Rectal smooth muscle tissue (tissue), 1 donor: ENCODE results near the gene DENND1A.

Source experiments
- H3K27ac ChIP-seq: one replicate; pipeline ENCODE4 v1.7.0; 2013; ENCODE audit warnings: low read depth, low read length, inconsistent platforms
- H3K27me3 ChIP-seq: one replicate; pipeline ENCODE4 v1.7.0; 2013; ENCODE audit warnings: low read length; ENCODE audit not compliant: control insufficient read depth, insufficient read depth
- H3K36me3 ChIP-seq: one replicate; pipeline ENCODE4 v1.7.0; 2013; ENCODE audit warnings: low read length; ENCODE audit not compliant: control insufficient read depth, insufficient read depth
- H3K4me1 ChIP-seq: one replicate; pipeline ENCODE4 v1.7.0; 2013; ENCODE audit warnings: low read length; ENCODE audit not compliant: control insufficient read depth, insufficient read depth
- H3K4me3 ChIP-seq: one replicate; pipeline ENCODE4 v1.7.0; 2013; ENCODE audit warnings: low read length
- H3K9ac ChIP-seq: one replicate; pipeline ENCODE4 v1.7.0; 2013; ENCODE audit warnings: low read length

Gene DENND1A

GRCh38 chr9:123807251-123807650, 122.7 kb downstream of the DENND1A start:
- Histone ChIP-seq H3K4me1 (no peaks in the 10 kb centered on the region), H3K27me3 (no peaks in the 10 kb centered on the region), H3K36me3 (no peaks in the 10 kb centered on the region), H3K4me3 (no peak overlapping the region), H3K9ac (no peak overlapping the region), H3K27ac (no peak overlapping the region)

- Histone ChIP-seq H3K9ac (no peak overlapping the region), H3K27ac (no peak overlapping the region), H3K27me3 (no peaks in the 10 kb centered on the region), H3K4me1 (no peaks in the 10 kb centered on the region), H3K36me3 (no peaks in the 10 kb centered on the region), H3K4me3 (no peak overlapping the region)
Observed at GRCh38 chr9:123806829-123807228, 123.1 kb downstream of the DENND1A start.

DNA sequence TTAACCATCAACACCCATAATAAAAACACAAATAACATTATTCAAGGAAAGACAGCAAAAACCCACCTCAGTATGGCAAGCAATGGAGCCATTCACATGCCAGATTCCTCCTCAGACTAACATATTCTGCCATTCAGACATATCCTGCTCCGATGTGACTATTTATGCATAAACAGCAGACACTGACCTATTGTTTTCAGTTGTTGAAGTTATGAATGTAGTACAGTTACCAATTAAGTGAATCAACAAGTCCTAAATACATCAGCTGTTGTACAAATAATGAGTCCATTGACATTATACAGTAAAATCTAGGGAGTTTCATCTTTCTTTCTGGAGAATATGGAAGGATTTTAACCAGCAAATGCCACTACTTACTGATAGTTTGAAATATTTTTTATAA, 131.7 kb downstream of the DENND1A start:
- Histone ChIP-seq H3K27me3 (no peaks in the 10 kb centered on the region), H3K9ac (no peak overlapping the region), H3K4me3 (no peak overlapping the region), H3K36me3 (no peaks in the 10 kb centered on the region), H3K4me1 (no peaks in the 10 kb centered on the region), H3K27ac (no peak overlapping the region)

- no peak overlapping the region for H3K9ac ChIP-seq
- H3K27ac ChIP-seq, result no peak overlapping the region
- H3K4me3 ChIP-seq, result no peak overlapping the region
- no peaks in the 10 kb centered on the region for H3K27me3 ChIP-seq
- H3K4me1 ChIP-seq, result no peaks in the 10 kb centered on the region
- H3K36me3 ChIP-seq, result no peaks in the 10 kb centered on the region
Observed at GRCh38 chr9:123796618-123797484, 133.1 kb downstream of the DENND1A start.

GRCh38 chr9:123796094-123796493, 133.8 kb downstream of the DENND1A start:
- Histone ChIP-seq H3K27me3 (no peaks in the 10 kb centered on the region), H3K9ac (no peak overlapping the region), H3K36me3 (no peaks in the 10 kb centered on the region), H3K27ac (no peak overlapping the region), H3K4me1 (no peaks in the 10 kb centered on the region), H3K4me3 (no peak overlapping the region)

DNA sequence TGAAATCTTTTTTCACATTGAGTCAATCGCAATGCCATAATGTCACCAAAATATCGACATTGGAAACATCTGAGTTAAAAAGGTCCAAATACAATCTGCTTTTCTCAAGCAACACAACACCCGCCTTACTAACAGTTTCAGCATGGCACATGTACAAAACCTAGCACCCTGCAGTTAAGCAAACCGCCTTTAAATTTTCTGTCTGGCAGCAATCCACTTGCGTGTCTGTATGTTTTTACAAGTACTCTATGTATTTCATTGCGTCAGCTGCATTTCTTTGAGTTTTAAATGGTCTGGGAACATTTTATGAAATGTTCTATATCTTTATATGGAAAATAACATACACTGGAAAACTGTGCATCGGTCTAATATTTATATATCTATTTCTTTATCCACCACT, 134.6 kb downstream of the DENND1A start:
- Histone ChIP-seq H3K4me1 (no peaks in the 10 kb centered on the region), H3K36me3 (no peaks in the 10 kb centered on the region), H3K9ac (no peak overlapping the region), H3K4me3 (no peak overlapping the region), H3K27ac (no peak overlapping the region), H3K27me3 (no peaks in the 10 kb centered on the region)

DNA sequence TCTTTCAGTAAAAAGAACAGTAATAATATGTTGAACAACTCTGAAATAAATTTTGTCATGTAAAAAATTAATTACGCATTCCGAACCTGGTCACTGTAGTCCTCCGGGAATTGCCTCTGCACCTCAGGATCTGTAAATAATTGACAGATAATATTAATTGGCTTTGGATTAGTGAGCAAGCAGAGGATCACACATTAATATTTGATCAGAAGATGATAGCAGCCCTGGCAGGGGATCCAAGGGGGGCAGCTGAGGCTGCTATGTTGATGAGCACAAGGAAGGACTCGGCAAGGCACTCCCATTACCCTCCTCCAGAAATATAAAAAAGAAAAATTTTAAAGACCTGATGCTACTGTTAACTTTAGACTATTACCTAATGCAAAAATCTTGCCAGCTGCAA, 137.4 kb downstream of the DENND1A start:
- H3K36me3 ChIP-seq, result no peaks in the 10 kb centered on the region
- no peak overlapping the region for H3K9ac ChIP-seq
- no peaks in the 10 kb centered on the region for H3K27me3 ChIP-seq
- H3K27ac ChIP-seq, result no peak overlapping the region
- H3K4me1 ChIP-seq, result no peaks in the 10 kb centered on the region
- H3K4me3 ChIP-seq, result no peak overlapping the region

DNA sequence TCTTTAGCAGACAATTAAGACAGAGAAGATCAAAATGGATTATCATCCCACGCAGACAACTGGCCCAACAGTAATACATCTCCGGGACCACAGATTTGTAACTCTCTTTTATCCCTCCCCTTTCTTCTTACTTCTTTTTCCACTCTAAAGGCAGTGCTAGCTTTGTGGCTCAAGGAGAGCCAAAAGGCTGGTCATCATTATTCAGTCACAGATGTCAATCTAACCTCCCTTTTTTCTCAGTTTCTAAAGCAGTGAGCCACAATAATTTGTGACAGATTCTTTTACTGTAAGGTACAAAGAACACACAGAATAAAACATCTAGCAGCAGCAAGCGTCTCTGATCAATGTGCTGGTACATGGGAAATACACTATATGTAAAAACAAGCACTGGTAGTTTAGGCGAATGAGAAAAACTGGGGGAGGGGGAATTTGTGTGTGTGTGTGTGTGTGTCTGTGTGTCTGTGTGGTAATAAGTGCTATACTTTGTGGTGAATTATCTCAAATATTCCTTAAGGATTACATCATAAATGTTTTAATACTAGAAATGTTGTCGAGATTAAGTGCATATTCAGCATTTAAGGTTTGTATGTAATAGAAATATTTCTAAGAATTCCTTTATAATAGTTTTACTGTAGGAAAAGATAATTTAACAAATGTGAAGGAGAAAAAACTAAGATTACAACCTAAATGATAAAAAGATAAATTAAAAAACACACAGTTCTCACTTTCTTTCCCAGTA, 140.2 kb downstream of the DENND1A start:
- H3K4me1 ChIP-seq, result no peaks in the 10 kb centered on the region
- H3K27ac ChIP-seq, result no peak overlapping the region
- H3K36me3 ChIP-seq, result no peaks in the 10 kb centered on the region
- no peaks in the 10 kb centered on the region for H3K27me3 ChIP-seq
- H3K4me3 ChIP-seq, result no peak overlapping the region
- no peak overlapping the region for H3K9ac ChIP-seq

- H3K36me3 ChIP-seq, result no peaks in the 10 kb centered on the region
- H3K4me1 ChIP-seq, result no peaks in the 10 kb centered on the region
- no peaks in the 10 kb centered on the region for H3K27me3 ChIP-seq
- H3K27ac ChIP-seq, result no peak overlapping the region
- H3K9ac ChIP-seq, result no peak overlapping the region
- no peak overlapping the region for H3K4me3 ChIP-seq
Observed at GRCh38 chr9:123787416-123787815, 142.5 kb downstream of the DENND1A start.

DNA sequence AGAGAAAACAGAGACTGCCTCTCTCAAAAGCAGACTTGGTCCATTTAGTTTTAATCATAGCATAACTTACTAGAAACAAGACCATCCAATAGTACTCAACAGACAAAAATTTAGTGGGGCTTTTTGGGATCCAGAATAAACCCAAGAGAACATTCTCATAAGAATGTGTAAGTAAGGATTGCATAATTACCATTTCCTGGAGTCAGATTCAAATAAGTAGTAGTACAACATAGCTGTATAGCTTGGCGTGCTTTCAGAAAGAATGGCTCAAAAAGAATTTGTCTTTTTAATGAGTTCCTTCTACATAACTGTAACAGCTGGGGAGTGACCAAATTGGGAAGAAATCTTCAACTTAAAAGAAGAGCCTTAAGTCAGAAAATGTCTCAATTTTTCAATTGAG, 145.4 kb downstream of the DENND1A start:
- Histone ChIP-seq H3K4me3 (no peak overlapping the region), H3K27me3 (no peaks in the 10 kb centered on the region), H3K36me3 (no peaks in the 10 kb centered on the region), H3K27ac (no peak overlapping the region), H3K4me1 (no peaks in the 10 kb centered on the region), H3K9ac (no peak overlapping the region)

DNA sequence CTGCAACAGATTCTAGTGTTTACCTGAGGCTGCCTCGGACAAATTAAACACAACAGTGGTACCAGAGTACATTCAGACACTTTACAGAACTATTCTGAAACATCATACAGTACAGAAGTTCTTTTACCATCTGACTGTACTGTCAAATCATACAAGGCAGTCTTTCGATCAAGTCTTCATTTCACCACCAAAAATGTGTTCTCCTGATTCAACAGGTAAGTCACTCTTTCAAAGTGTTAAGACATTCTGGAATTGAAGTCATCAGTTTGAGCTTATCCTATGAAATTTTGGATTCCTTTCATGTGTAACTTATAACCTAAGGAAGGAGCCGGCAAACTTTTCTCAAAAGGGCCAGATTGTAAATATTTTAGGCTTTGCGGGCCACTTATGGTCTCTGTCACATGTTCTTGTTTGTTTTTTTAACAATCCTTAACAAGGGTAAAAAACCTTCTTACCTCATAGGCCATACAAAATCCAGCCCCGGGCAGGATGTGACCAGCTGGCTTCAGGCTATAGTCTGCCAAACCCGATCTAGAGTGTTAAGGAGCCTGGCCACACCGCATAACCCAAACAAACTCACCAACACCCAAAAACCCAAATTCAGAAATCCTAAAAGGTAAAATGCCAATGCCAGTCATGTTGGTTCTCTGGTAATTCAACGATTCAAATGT, 151.6 kb downstream of the DENND1A start:
- Histone ChIP-seq H3K4me3 (no peak overlapping the region), H3K9ac (no peak overlapping the region), H3K4me1 (no peaks in the 10 kb centered on the region), H3K27me3 (no peaks in the 10 kb centered on the region), H3K36me3 (no peaks in the 10 kb centered on the region), H3K27ac (no peak overlapping the region)

DNA sequence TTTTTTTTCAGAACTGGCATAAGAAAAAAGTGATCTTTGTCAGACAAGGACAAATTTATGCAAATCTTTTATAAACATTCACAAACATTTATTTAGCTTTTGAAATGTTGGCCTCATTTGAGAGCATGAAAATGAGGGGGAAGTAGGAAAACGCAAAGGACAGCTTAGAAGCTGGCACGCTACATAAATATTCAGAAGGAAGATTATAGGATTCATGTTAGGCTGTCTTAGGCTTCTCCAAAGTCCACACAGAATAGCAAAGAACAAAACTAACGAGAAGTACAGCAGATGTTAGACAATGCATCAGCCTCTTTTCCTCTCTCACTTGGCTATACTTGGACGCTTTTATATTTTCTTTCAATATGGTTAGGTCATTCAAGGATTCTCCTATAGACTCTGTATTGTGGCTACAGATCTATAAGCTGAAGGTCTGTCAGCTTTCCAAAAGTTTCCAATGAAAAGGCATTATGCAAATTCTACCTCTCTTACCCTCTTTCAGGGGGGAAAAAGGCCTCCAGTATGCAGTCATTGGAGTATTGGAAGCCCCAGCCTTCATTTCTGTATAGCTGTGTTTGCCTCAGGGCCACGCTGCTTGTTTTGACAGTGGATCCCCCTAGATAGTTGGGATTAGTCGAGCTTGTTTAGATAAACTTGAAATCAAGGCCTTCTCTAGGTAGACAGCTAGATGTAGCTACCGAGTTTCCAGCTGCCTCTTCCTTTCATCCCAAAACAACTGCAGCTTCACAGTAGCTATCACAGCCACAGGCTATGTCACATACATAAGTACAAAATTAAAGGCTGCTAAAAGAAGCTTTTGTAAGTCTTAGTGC, 153.0 kb downstream of the DENND1A start:
- no peak overlapping the region for H3K9ac ChIP-seq
- no peaks in the 10 kb centered on the region for H3K27me3 ChIP-seq
- H3K36me3 ChIP-seq, result no peaks in the 10 kb centered on the region
- H3K4me1 ChIP-seq, result no peaks in the 10 kb centered on the region
- H3K27ac ChIP-seq, result no peak overlapping the region
- no peak overlapping the region for H3K4me3 ChIP-seq
